HG03354 (cell line): Measurements from ENCODE around the gene MPG.
A peak's percentile ranks its signal among the peaks of the same experiment; 100 is the strongest.
"Not testable (repeated sequence)": the region's sequence is repeated elsewhere in the genome, so short reads cannot be mapped to it uniquely, and the experiment has no call there.

Source experiments
- ATAC-seq: cut with Tn5 transposase; IDR thresholded peaks from one replicate; pipeline ENCODE4 v1.9.1; 2021; ENCODE audit warnings: mild to moderate bottlenecking; ENCODE audit not compliant: unreplicated experiment, poor library complexity, severe bottlenecking

Gene MPG

GRCh38 chr16:77807-78443 is at the start of gene MPG:
Gene MPG (plus strand): TSS chr16:78225. CDS start chr16:78310, 85 bp downstream.
- peak; percentile 77 for ATAC-seq

DNA sequence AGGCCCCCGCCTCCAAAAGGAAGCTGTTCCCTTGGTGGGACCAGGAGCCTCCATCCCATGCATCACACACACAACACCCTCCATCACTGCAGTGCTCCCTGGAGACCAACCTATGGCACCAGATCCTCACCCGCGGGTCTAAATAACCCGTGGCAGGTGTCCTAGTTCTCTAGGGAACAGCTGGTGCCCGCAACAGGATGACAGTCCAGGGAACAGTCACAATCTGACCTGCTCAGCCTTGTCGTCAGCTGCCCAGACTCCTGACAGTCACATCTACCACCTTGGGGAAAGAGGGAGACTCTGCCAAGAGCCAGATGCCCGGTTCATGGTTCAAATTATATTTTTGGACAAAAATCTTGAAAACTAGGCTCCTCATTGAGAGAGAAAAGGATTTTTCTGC is 47.4 kb upstream of the MPG start:
- ATAC-seq = not testable (repeated sequence)

- ATAC-seq = not testable (repeated sequence)
Observed at GRCh38 chr16:33154-33876, 44.7 kb upstream of the MPG start.

DNA sequence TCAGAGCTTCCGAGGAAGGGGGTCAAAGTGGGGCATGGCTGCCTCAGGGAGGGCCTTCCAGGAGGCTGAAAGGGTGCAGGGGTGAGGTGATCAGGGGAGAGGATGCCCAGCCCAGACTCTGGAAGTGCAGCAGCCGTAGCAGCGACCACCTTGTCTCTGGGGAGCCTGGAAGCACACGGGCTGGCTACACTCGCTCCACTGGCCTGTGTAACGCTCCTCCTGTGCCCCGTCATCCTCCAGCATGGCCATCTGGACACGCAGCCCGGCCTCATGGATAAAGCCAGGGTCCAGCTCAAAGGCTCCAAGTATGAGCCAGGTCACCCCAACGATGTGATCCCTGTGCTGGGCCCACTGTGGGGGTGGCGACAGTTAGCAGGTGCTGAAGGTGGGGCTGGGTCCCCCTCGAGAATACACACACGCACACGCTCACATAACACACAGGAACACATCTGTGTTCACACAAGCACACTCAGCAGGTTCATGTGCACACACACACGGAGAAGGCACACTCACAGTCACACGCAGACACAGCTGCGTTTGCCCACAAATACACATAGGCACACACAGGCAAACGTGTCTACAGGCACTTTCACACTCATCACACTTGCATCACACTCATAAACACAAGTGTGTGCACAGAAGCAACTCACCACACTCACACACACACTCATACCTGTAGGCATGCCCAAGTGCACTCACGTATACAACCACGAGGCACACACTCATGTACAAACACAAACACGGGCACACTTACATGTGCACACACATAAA is 44.0 kb upstream of the MPG start:
- ATAC-seq = no peak

- no peak for ATAC-seq
Observed at GRCh38 chr16:34648-34987, 43.4 kb upstream of the MPG start.

- ATAC-seq = no peak
Observed at GRCh38 chr16:35011-35677, 42.9 kb upstream of the MPG start.

- no peak for ATAC-seq
Observed at GRCh38 chr16:35678-36305, 42.2 kb upstream of the MPG start.

GRCh38 chr16:36336-36984 is 41.6 kb upstream of the MPG start:
- no peak for ATAC-seq

DNA sequence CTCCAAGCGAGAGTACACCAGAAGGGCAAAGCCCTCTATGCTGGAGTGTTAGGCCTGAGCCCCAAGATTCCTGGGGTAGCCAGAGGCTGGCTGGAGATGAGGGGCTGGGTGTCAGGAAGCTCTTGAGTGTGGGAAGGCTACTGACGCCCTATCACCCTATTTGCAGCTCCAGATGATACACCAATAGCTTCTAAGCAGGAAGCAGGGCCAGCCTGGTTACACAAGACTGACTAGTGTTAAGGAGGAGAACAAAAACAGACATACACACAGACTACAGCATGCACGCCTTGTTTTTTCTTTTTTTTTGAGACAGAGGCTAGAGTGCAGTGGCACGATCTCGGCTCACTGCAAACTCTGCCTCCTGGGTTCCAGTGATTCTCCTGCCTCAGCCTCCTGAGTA is 40.5 kb upstream of the MPG start:
- no peak for ATAC-seq

- ATAC-seq = not testable (repeated sequence)
Observed at GRCh38 chr16:38206-38605, 39.8 kb upstream of the MPG start.

DNA sequence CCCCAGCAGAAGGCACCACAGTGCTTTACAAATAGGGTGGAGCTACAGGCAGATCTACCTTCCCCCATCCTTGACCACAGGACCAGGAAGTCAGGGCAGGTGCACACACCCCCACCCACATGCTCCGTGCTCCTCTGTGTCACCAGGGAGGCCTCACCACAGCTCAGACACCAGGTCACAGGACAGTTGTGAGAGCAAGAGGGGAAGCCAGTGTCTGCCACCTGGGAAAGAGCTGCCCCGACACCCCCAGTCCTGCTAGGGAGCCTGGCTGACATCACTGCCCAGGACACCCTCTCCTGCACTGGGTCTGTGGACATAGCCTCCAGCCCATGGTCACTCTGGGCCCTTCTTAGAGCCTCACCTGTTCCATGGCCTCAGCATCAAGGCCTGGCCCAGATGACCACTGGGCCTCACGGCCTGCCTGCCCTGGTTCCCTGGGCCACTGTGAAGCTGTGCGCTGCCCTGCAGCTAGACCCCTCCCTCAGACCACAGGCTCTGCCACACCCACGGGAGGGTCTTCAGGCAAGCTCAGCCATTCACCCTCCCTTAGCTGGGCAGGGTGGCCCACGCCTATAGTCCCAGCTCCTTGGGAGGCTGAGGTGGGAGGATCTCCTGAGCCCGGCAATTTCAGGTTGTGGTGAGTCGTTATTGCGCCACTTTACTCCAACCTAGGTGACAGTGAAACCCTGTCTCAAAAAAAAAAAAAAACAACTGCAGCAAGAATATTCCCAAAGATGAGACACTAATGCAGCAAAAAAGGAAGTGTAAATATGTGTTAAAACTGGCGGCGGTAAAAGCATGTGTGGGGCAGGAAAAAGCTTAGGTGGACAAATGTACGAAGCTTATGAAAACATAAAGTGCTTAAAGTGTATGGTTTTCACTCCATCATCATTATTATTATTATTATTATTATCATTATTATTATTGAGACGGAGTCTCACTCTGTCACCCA is 38.8 kb upstream of the MPG start:
- peak; percentile 76 for ATAC-seq

- ATAC-seq = no peak
Observed at GRCh38 chr16:41439-42068, 36.5 kb upstream of the MPG start.

GRCh38 chr16:42069-42457 is 36.0 kb upstream of the MPG start:
- no peak for ATAC-seq

DNA sequence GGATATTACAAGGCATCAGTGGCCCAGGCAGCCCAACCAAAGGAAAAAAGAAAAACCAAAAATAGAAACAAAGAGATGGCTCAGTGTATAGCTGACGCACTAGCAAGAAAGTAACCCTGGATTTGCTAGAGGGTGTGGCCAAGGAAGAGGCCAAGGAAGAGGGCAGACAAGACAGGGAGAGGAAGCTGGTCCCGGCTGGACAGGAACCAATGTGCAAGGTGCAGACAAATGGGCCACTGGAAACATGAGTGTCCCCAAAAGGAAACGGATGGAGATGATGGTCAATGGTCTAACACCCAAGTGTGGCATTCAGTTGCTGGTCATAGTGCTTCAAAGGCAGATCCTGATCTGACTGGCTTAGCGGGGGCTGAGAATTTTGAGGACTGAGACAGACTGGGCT is 35.3 kb upstream of the MPG start:
- no peak for ATAC-seq

DNA sequence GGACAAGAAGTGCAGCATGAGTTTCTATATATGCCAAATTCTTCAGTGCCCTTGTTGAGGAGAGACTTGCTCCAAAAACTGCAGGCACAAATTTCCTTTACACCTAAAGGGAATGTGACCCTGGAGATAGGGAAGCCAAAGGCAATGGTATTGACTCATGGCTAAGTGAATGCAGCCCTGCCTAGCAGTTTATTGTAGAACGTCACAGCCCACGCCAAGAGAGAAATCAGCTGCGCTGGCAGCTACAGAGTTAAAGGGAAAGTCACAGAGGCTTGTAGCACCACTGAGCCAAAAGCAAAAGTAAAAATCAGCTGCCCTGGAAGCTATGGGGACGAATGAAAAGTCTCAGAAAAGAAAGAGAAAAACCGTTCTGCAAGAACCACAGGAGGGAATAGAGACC is 34.7 kb upstream of the MPG start:
- ATAC-seq = no peak

- ATAC-seq = no peak
Observed at GRCh38 chr16:44655-45054, 33.4 kb upstream of the MPG start.

- ATAC-seq = no peak
Observed at GRCh38 chr16:45454-45853, 32.6 kb upstream of the MPG start.

DNA sequence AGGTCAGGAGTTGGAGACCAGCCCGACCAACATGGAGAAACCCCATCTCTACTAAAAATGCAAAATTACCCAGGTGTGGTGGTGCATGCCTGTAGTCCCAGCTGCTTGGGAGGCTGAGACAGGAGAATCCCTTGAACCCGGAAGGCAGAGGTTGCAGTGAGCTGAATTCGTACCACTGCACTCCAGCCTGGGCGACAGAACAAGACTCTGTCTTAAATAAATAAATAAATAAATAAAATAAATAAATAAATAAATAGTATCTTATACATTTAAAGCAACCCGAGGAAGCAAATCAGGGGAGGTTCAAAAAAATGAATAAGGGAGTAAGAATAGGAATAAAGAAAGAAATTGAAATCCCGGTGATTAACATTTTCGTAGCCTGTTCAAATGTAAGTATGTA is 31.5 kb upstream of the MPG start:
- ATAC-seq = not testable (repeated sequence)
